Lower leg skin (tissue), 3 donors: Measurements from ENCODE around the gene PROM2.

ENCODE experiments used
- CTCF ChIP-seq, 3 donors: fragments of 450-650 bp; IDR thresholded peaks; one replicate each; pipeline ENCODE4 v1.5.1; 2016; ENCODE audit warnings: antibody characterized with exemption in 3 of 3, mild to moderate bottlenecking in 3 of 3, moderate library complexity in 2 of 3
- POLR2A ChIP-seq, 2 donors: fragments of 450-650 bp; IDR thresholded peaks; one replicate each; pipeline ENCODE4 v1.6.1; 2016 to 2017; ENCODE audit warnings: antibody characterized with exemption in 2 of 2, mild to moderate bottlenecking in 1 of 2, moderate library complexity in 1 of 2

DNA sequence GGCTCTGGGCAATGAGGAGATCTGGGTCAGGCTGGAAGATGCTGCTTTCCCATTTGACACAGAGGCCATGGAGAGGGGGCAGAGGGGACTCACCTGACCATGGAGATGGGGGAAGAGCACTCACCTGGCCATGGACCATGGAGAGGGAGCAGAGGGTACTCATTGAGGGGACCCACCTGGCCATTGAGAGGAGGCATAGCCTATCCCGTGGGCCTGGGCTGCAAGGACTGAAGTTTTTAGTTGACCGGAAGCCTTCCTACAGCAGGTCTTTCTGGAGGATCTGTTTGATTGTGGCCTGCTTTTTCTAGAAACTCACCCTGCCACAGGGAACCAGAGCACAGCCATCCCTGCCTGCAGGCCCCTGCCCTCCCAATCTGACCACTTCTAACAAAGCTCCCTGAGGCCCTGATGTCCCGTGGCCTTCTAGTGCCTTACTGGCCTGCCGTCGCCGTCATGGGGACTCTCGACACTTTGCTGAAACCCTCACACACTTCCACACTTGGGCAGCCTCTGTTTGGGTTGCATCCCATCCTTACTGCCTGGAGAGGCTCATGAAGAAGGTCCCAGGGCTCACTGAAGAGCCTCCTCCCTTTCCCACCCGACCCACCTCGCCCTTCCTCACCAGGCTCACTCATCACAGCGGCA, 5.1 kb upstream of the PROM2 start:
- TF ChIP-seq CTCF (IDR thresholded peaks at IDR 0.05) (no peak), POLR2A (IDR thresholded peaks at IDR 0.05) (no peak)
